GM10266 (cell line): ENCODE results near the gene RFX4.

Source experiments
- DNase-seq: peaks from one replicate; pipeline ENCODE4 v3.0.0; 2012; ENCODE audit errors: extremely low spot score
- CTCF ChIP-seq: IDR thresholded peaks from 2 replicates; pipeline ENCODE4 v1.5.1; 2012; ENCODE audit warnings: mild to moderate bottlenecking, low read depth; ENCODE audit not compliant: control insufficient read depth, insufficient read depth; ENCODE audit errors: missing control alignments

RFX4 gene

DNA sequence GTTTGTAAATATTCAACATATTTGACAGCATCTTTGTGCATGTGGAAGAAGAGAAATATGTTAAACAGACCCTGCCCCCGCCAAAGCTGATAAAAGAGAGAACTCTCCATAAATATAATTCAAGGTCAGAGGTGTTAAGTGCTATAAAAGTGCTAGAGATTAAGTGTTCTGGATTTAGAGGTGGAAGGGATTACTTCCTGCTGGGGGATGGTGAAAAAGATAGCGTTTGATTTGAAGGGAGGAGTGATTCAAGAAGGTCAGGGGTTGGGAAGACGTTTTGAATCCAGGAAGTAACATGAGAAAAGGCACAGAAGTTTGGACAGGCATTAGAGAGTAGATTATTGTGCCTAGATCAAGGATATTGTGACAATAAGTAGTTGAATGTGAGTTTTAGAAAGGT, 221.9 kb downstream of the RFX4 start:
- TF ChIP-seq CTCF, result no peak
- no peak for DNase-seq
